PC-3 (cell line): ENCODE measurements around the gene ANKHD1. TPM values are rescaled to one million over a fixed set of nuclear protein-coding genes. Genes with fewer than 3 reads are reported as not detected.

Source experiments
- ATAC-seq: fragments of 200-7000 bp; cut with Tn5 transposase; 2 replicates; pipeline ENCODE4 v1.9.1; 2020; ENCODE audit warnings: mild to moderate bottlenecking, moderate library complexity
- BruUV-seq: library from RNA; stranded (reverse); fragments of 400-500 nt; replicated peaks from 2 replicates; lab custom pipeline; 2021; lab: Mats Ljungman, UMichigan
- CTCF ChIA-PET: fragments of 300-600 bp; sonication (Branson Sonifier 250); formaldehyde crosslinking; loops from one replicate; lab custom pipeline; 2022; ENCODE audit warnings: antibody characterized with exemption; lab: Charles Lee
- POLR2A ChIA-PET: fragments of 300-600 bp; sonication (Branson Sonifier 250); formaldehyde crosslinking; loops from one replicate; lab custom pipeline; 2022; ENCODE audit warnings: antibody characterized with exemption; ENCODE audit not compliant: unreplicated experiment; lab: Charles Lee
- DNase-seq: peaks from one replicate; pipeline ENCODE4 v3.0.0-alpha.2; 2015
- H2AFZ ChIP-seq: fragments of 300-600 bp; sonication (generic); 2 replicates; pipeline ENCODE4 v1.6.0; 2016; ENCODE audit warnings: antibody characterized with exemption, low read length
- H3F3A ChIP-seq: fragments of 300-600 bp; sonication (generic); one replicate; pipeline ENCODE4 v1.6.0; 2017; ENCODE audit warnings: antibody characterized with exemption, low read length, control low read depth, mild to moderate bottlenecking; ENCODE audit not compliant: unreplicated experiment
- H3K27ac ChIP-seq: fragments of 300-600 bp; sonication (generic); 2 replicates; pipeline ENCODE4 v1.5.1; 2016; ENCODE audit warnings: mild to moderate bottlenecking, low read length
- H3K27me3 ChIP-seq: fragments of 300-600 bp; sonication (generic); 2 replicates; pipeline ENCODE4 v1.6.1; 2016; ENCODE audit warnings: low read length, mixed read lengths
- H3K36me3 ChIP-seq: fragments of 300-600 bp; sonication (generic); 2 replicates; pipeline ENCODE4 v1.6.1; 2016; ENCODE audit warnings: low read depth, mixed run types, low read length, mixed read lengths
- H3K4me1 ChIP-seq: fragments of 300-600 bp; sonication (generic); 2 replicates; pipeline ENCODE4 v1.5.1; 2016; ENCODE audit warnings: low read length; ENCODE audit not compliant: insufficient read depth
- H3K4me2 ChIP-seq: fragments of 300-600 bp; sonication (generic); 2 replicates; pipeline ENCODE4 v1.6.0; 2016; ENCODE audit warnings: low read length
- H3K4me3 ChIP-seq: fragments of 300-600 bp; sonication (generic); 2 replicates; pipeline ENCODE4 v1.5.1; 2016; ENCODE audit warnings: mild to moderate bottlenecking, low read length, mixed read lengths
- H3K79me2 ChIP-seq: fragments of 300-600 bp; sonication (generic); 2 replicates; pipeline ENCODE4 v1.6.1; 2017; ENCODE audit warnings: low read length, mixed read lengths
- H3K9ac ChIP-seq: fragments of 300-600 bp; sonication (generic); 2 replicates; pipeline ENCODE4 v1.6.0; 2016; ENCODE audit warnings: mild to moderate bottlenecking, low read length
- H3K9me2 ChIP-seq: fragments of 300-600 bp; sonication (generic); replicated peaks from 2 replicates; pipeline ENCODE4 v1.6.1; 2016; ENCODE audit warnings: mixed run types, low read length, mixed read lengths
- H3K9me3 ChIP-seq: fragments of 300-600 bp; sonication (generic); 2 replicates; pipeline ENCODE4 v1.6.1; 2016; ENCODE audit warnings: low read length, mixed read lengths
- H4K20me1 ChIP-seq: fragments of 300-600 bp; sonication (generic); 2 replicates; pipeline ENCODE4 v1.6.1; 2016; ENCODE audit warnings: low read length, mixed read lengths
- CTCF ChIP-seq: fragments of 300-600 bp; sonication (generic); conservative IDR thresholded peaks from 2 replicates; pipeline ENCODE4 v1.5.1; 2017; ENCODE audit warnings: antibody characterized with exemption, low read depth, mild to moderate bottlenecking, low read length
- EZH2 ChIP-seq: fragments of 300-600 bp; sonication (generic); IDR thresholded peaks from one replicate; pipeline ENCODE4 v1.6.1; 2017; ENCODE audit warnings: antibody characterized with exemption, mild to moderate bottlenecking, low read length; ENCODE audit not compliant: unreplicated experiment
- EZH2phosphoT487 ChIP-seq: fragments of 300-600 bp; sonication (generic); IDR thresholded peaks from 2 replicates; pipeline ENCODE4 v1.6.1; 2018; ENCODE audit warnings: mild to moderate bottlenecking, antibody characterized with exemption, low read length, borderline replicate concordance
- intact Hi-C: fragments of 100-400 bp; cut with micrococcal nuclease; formaldehyde crosslinking; loops from 2 replicates; pipeline ENCODE4 v1.9.0; 2023
- total RNA-seq: library from RNA; depleted of rRNA; stranded (reverse); fragments of >200 nt; gene quantifications from 2 replicates; pipeline ENCODE4 v1.2.3, GENCODE V29; 2014

The ANKHD1 gene
- total RNA-seq, 1 experiment from 2014 or later, result 64.6 TPM

GRCh38 chr5:140363631-140364471 lies 37.8 kb upstream of the ANKHD1 start:
- H3K9me3 ChIP-seq, result no peaks in the 10 kb centered on the region
- intact Hi-C loops, result no loop called here
- BruUV-seq, result no TSS peak
- H3K79me2 ChIP-seq, result no peaks in the 10 kb centered on the region
- TF ChIP-seq EZH2phosphoT487, result no peak
- no peak for TF ChIP-seq CTCF
- TF ChIP-seq EZH2, result no peak
- no peaks in the 10 kb centered on the region for H3K36me3 ChIP-seq
- DNase-seq (no peak), ATAC-seq (no peak)
- H3K27me3 ChIP-seq, result no peaks in the 10 kb centered on the region
- H3K4me1 ChIP-seq, result peaks cover 11% of the 10 kb centered on the region
- H3K4me3 ChIP-seq, result peak overlapping the region; percentile 43; the same call in 1 of the 2 replicates
- H2AFZ ChIP-seq, result peak overlapping the region; percentile 77
- no peak overlapping the region for H3K27ac ChIP-seq
- H3F3A ChIP-seq, result no peaks in the 10 kb centered on the region
- POLR2A ChIA-PET, result no interaction called here
- H3K9me2 ChIP-seq, result no peaks in the 10 kb centered on the region
- no peaks in the 10 kb centered on the region for H4K20me1 ChIP-seq
- CTCF ChIA-PET, result interaction anchor here (0.6 to 0.8 kb wide), 3 partner anchors 9 to 70 kb away, joined by 3 to 5 read pairs (median 3); no protein-coding TSS in a partner anchor
- H3K9ac ChIP-seq, result no peak overlapping the region
- H3K4me2 ChIP-seq, result peak overlapping the region; percentile 78

DNA sequence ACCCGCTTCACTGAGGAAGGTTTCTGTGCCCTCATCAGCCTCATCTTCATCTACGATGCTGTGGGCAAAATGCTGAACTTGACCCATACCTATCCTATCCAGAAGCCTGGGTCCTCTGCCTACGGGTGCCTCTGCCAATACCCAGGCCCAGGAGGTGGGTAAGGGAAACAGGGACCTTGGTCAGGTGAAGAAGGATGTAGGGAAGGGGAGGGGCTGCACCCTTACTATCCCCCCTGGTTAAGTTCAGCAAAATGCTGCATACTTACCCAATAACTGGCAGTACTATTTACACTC lies 37.2 kb upstream of the ANKHD1 start:
- no peak for TF ChIP-seq EZH2
- no peak for TF ChIP-seq CTCF
- no peak for TF ChIP-seq EZH2phosphoT487
- no peak for DNase-seq
- ChIA-PET POLR2A (no interaction called here), CTCF (interaction anchor here (0.8 kb wide), 1 partner anchor 12 kb away, joined by 3 read pairs; no protein-coding TSS in a partner anchor)
- ATAC-seq, result no peak
- Histone ChIP-seq H2AFZ (no peak overlapping the region), H3K4me1 (peaks cover 11% of the 10 kb centered on the region), H3K9me2 (no peaks in the 10 kb centered on the region), H3K27me3 (no peaks in the 10 kb centered on the region), H3F3A (no peaks in the 10 kb centered on the region), H4K20me1 (no peaks in the 10 kb centered on the region), H3K9ac (no peak overlapping the region), H3K4me2 (no peak overlapping the region), H3K36me3 (no peaks in the 10 kb centered on the region), H3K27ac (no peak overlapping the region), H3K4me3 (no peak overlapping the region), H3K9me3 (no peaks in the 10 kb centered on the region), H3K79me2 (no peaks in the 10 kb centered on the region)
- intact Hi-C loops, result no loop called here
- no TSS peak for BruUV-seq

- BruUV-seq, result no TSS peak
- H3K9me2 ChIP-seq, result no peaks in the 10 kb centered on the region
- no peaks in the 10 kb centered on the region for H4K20me1 ChIP-seq
- no peaks in the 10 kb centered on the region for H3F3A ChIP-seq
- DNase-seq (peak; percentile 74), ATAC-seq (peak; percentile 59)
- no peak overlapping the region for H3K4me3 ChIP-seq
- CTCF ChIA-PET, result no interaction called here
- peaks cover 11% of the 10 kb centered on the region for H3K4me1 ChIP-seq
- no peaks in the 10 kb centered on the region for H3K36me3 ChIP-seq
- H2AFZ ChIP-seq, result no peak overlapping the region
- H3K27me3 ChIP-seq, result no peaks in the 10 kb centered on the region
- H3K79me2 ChIP-seq, result no peaks in the 10 kb centered on the region
- H3K9ac ChIP-seq, result no peak overlapping the region
- POLR2A ChIA-PET, result no interaction called here
- TF ChIP-seq EZH2 (no peak), EZH2phosphoT487 (no peak), CTCF (no peak)
- H3K27ac ChIP-seq, result no peak overlapping the region
- intact Hi-C loops, result no loop called here
- H3K4me2 ChIP-seq, result 0 out of 2 replicates have a peak overlapping the region, but pooled peaks have one; percentile 10
- H3K9me3 ChIP-seq, result no peaks in the 10 kb centered on the region
Measured at GRCh38 chr5:140365282-140365681, 36.4 kb upstream of the ANKHD1 start.
